HG03066 (cell line): ENCODE data around the gene ITGB1BP2.
"Not testable (repeated sequence)": the region's sequence is repeated elsewhere in the genome, so short reads cannot be mapped to it uniquely, and the experiment has no call there.

Experiments used
- ATAC-seq: cut with Tn5 transposase; IDR thresholded peaks from one replicate; pipeline ENCODE4 v1.9.1; 2021; ENCODE audit warnings: low read depth; ENCODE audit not compliant: unreplicated experiment

The ITGB1BP2 gene

DNA sequence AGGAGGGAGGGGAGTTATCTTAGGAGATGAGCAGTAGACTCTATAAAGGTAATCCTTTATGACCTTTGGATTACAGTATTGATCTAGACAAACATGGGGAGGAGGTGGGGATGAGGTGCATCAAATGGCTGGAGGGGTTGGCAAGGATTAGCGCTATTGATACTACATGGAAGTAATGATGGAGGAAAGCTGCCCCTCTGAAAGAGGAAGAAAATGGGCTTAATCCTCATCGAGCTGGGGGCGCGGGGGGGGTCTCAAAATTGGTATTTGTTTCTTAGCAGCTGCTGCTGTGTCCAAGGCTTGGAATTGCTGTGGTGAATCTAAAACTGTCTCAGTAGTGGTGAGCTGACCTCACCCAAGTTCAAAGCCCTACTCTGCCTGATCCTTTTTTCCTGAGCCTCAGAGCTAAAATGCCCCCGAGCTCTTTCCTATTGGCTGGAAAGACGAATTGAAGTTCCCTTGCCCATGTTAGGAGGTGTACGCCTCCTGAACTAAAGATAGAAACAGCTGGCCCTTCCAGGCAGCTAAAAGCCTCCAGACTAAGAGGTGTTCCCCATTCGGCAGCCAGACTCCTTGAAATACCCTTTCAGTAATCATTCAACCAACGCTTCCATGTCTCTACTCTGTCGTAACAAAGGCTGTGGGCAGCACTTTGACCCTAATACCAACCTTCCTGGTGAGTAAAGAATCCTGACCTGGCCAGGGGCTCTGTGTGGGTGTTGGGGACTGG is at the start of gene ITGB1BP2:
Gene ITGB1BP2, plus strand, starts transcription at position 556 of the 730 bp plus-strand sequence. Its CDS starts 57 bp downstream, at position 613.
- ATAC-seq = no peak

DNA sequence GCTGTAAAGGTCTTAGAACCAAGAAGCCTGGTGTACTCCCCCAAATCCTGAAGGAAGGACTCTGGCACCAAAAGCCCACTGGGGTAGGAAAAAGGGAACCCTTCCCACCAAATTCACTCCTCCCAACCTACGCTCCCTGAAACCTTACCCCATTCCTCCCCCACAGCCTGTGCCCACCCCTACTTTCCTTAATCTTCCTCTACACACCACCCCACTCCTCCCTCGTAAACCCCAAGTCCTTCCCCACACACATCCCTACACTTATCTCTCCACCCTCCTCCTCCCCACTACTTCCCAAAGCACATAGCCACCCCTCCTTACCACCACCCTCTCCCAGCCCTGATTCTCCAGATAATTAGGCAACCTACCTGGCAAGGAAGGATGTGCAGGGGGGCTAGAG is 49.3 kb upstream of the ITGB1BP2 start:
- no peak for ATAC-seq

DNA sequence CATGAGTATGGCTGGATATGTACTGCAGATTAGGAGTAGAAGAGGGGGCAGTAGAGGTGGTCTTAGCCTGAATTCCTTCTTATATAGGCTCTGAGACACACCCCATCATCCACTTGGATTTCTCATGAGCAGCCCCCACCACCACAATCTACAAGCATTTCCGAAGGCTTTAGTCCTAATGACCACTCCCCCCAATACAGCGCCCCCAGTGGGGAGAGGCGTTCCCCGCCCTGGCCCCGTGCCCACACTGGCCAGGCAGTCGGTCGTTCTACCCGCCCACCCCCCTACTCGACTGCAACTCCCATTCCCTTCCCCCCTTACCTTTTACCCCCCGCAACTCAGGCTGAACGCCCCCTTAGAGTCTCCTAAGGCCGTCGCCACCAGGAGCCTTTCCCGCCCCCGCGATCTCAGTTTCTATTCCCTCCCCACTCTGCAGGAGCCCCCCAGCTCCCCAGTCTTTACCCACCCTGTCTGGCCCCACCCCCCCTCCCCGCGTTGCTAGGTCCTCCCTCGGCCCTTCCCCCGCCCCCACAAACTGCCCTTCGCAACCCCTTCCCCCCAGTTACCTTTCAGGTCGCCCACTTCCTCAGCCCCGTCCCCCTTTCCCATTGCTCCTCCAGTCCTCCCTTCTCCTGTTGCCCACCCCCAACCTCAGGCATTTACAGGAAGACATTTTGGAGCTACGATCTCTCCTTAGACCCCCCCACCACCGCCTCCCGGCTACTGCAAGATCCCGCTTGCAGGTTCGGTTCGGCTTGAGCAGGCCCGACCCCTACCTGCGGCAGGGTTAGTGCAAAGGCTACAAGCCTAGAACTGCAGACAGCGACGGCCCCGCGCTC is 48.1 kb upstream of the ITGB1BP2 start:
- no peak for ATAC-seq

DNA sequence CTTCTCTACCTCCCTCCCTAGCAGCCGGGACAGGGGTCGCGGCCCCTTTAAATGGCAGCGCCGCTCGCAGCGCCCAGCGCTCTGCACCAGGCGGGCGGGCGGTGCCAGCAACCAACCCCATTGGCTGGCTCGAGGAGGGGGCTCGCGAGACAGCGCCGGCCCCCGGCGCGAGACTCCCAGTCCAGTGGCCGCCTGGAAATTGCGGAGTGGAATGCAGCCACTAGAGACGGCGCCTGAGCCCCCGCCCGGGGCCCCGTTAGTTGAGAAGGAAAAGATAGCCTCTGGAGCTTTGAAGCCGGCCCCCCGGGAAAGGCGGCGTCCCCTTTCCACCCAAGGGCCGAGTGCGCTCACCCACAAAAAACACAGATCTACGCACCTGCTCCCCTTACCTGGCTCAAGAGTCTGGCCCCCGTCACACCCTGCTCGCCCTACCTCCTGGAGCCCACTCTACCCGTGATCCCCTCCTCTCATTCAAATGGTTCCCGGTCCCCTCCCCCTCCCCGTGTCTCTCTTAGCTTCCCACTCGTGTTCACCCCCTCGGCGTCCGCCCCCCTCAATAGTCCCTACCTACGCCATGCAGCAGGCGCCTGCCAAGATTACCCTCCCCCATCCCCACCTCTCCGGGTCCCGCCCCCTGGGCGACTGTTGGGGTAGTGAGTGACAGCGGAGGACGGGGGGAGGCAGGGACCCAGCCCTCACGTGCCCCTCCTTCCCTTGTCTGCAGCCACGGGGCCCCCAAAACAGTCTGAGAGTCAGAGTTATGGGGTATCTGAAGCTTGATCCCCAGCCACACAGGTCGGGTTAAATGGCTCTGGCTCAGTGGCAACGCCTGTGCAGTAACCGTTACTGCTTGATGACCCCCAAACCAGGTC is 47.2 kb upstream of the ITGB1BP2 start, which contains the start of gene ZMYM3:
Gene ZMYM3, minus strand, starts transcription at position 49 of the 872 bp plus-strand sequence. CDS start 885 bp downstream, outside the sequence.
- ATAC-seq = peak; percentile 58

DNA sequence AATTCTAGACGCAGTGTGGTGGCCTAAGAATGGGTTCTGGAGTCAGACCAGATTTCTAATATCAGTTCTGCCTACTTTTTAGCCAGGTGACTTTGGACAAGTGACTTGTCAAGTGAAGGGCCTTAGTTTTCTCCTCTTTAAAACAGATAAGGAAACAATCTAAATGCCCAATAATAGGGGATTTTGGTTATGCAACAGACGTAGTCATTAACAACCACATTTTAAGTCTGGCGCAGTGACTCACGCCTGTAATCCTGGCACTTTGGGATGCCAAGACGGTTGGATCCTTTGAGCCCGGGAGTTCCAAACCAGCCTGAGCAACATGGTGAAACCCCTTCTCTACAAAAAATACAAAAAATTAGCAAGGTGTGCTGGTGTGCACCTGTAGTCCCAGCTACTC is 45.5 kb upstream of the ITGB1BP2 start:
- ATAC-seq = no peak

DNA sequence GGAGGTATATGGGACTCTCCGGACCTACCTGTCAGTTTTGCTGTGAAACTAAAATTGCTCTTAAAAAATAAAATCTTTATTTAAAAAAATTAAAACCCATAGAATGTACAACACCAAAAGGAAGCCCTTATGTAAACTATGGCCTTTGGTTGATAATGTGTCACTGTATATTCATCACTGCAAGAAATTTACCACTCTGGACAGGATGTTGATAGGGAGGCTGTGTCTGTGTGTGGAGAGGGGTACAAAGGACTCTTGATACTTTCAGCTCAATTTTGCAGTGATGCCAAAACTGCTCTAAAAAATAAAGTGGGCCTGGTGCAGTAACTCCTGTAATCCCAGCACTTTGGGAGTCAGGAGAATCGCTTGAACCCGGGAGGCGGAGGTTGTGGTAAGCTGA is 44.7 kb upstream of the ITGB1BP2 start:
- ATAC-seq = no peak

DNA sequence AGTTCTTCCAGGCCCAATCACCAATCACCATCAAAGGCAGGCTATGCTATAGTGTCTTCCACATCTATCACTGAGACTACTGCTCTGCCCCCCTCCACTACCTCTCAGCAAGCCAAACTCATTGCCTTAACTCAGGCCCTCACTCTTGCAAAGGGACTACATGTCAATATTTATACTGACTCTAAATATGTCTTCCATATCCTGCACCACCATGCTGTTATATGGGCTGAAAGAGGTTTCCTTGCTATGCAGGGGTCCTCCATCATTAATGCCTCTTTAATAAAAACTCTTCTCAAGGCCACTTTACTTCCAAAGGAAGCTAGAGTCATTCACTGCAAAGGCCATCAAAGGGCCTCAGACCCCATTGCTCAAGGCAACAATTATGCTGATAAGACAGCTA is 32.9 kb upstream of the ITGB1BP2 start:
- ATAC-seq = not testable (repeated sequence)

DNA sequence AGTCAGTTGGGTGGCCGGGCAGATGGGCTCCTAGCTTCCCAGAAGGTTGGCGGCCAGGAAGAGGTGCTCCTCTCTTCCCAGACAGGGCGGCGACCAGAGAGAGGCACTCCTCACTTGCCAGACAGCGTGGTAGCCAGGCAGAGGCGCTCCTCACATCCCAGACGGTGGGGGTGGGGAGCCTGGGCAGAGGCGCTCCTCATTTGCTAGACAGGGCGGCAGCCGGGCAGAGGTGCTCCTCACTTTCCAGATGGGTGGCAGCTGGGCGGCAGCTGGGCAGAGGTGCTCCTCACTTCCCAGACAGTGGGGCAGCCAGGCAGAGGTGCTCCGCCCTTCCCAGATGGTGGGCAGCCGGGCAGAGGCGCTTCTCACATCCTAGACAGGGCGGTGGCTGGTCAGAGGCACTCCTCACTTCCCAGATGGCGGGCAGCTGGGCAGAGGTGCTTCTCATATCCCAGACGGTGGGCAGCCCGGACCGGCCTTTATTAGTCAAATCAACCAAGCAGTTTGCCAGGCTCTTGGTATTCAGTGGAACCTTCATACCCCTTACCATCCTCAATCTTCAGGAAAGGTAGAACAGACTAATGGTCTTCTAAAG is 31.7 kb upstream of the ITGB1BP2 start:
- no peak for ATAC-seq

DNA sequence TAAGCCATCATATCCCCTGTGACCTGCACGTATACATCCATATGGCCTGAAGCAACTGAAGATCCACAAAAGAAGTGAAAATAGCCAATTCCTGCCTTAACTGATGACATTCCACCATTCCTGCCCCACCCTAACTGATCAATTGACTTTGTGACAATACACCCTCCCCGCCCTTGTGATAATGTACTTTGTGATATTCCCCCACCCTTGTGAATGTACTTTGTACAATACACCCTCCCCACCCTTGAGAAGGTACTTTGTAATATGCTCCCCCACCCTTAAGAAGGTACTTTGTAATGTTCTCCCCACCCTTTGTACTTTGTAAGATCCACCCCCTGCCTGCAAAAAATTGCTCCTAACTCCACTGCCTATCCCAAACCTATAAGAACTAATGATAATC is 29.2 kb upstream of the ITGB1BP2 start:
- not testable (repeated sequence) for ATAC-seq

DNA sequence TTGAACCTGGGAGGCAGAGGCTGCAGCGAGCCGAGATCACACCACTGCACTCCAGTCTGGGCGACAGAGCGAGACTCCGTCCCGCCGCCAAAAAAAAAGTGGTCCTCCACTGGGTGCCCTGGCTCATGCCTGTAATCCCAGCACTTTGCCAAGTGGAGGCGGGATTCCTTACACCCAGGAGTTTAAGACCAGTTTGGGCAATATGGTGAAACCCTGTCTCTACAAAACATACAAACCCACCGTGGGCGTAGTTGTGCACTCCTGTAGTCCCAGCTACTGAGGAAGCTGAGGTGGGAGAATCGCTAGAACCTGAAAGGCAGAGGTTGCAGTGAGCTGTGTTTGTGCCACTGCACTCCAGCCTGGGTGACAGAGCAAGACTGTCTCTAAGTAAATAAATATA is 20.2 kb upstream of the ITGB1BP2 start:
- ATAC-seq = not testable (repeated sequence)

DNA sequence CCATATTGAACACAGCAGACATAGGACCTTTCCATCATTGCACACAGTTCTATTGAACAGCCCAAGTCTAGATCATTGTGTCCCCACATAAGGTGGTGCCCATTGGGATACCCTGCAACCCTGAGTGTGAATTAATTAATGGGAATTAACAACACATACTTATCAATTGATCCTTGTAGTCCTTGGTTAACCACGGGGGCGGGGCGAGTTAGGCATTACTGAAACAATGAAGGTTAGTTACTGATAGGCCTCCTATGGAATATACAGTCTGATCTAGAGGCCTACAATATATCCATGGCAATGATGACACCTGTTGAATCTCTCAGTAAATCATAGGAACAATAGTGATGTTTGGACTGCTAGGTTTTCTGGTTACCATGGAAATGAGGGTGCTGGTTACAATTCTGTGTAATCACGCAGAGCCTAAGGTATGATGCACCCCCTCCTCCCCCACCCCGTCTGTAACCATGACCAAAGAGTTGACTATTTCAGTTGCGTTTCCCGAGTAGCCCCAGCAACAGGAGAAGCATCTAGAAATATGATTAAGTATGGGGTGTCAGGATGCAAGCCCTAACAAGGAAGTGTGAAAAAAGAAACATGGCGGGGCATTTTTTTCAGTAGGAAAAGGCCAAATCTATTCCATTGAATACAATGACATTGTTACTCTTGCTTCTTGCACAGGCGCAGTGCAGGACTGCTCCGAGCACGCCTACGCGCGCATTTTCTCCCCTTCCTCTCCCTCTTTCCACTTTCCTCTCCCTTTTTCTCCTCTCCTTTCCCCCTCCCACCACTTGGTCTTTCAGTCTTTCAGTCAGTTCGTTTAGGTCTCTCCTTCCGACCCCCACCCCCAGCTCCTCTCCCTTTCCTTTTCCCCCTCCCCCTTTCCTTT is 18.8 kb upstream of the ITGB1BP2 start:
- peak; percentile 25 for ATAC-seq

DNA sequence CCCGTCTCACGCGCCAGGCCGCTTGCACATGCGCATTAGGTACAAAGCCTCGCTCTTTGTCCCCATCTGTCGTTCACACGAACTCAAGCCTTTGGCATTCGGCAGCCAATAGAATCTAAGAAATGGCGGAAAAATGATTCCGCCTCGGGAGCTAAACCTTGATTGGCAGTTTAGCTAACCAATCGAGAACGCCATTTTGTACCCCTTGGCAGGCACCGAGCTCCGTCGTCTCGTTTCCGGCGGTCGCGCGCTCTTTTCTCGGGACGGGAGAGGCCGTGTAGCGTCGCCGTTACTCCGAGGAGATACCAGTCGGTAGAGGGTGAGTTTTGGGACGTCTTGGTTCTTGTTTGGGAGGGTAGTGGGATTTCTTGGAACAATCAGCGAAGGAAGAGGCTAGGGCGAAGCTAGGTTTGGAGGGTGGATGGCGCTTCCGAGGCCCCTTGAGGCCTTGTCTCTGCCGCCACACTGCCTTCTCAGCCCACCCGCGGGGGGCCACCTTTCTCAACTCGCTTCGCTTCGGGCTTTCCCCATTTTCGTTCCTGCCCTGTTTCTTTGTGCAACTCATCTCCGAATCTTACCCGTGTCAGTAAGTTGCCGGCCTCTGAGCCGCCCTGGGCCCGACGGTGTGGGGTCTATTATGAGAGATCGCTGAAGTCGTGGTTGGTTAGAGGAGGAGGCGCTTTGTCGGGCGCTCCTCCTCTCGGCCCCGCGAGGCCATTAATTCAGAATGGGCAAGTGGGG is 18.0 kb upstream of the ITGB1BP2 start, which contains the start of gene NONO:
Gene NONO, plus strand, starts transcription at position 233 of the 741 bp plus-strand sequence. CDS start 7,003 bp downstream, outside the sequence.
- ATAC-seq = peak; percentile 86

DNA sequence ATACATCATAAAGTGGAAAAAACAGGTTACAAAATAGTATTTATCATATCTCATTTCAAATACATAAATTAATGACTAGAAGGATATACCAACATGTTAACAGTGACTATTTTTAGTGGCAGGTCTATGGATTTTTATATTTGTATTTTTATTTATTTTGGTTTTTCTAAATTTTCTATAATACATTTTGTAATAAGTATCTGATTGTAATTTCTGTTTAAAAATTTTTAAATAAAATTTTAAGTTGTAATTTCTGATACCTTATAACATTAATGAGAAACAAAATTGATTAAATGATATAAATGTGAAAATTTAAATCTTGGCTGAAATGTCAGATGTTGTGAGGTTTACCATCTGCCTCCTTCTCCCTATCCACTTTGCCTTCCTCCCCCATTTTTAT is 15.6 kb upstream of the ITGB1BP2 start:
- no peak for ATAC-seq

DNA sequence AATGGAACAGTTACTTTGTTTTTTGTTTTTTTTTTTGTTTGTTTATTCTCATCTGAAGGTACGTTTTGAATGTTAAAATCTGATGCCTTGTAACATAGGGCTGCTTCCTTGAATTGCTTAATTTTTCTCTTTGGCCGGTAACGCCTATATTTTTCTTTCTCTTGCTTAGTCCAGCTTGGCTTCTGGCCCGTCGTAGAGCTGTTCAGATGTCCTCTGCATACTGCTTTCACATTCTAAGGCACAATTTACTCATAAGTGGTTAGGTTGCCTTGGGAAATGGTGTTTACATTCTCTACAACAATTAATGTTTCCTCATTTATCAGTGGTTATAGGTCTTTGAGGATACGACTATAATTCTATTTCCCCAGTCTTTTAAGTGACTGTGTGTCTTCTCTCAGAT is 10.2 kb upstream of the ITGB1BP2 start:
- ATAC-seq = no peak

DNA sequence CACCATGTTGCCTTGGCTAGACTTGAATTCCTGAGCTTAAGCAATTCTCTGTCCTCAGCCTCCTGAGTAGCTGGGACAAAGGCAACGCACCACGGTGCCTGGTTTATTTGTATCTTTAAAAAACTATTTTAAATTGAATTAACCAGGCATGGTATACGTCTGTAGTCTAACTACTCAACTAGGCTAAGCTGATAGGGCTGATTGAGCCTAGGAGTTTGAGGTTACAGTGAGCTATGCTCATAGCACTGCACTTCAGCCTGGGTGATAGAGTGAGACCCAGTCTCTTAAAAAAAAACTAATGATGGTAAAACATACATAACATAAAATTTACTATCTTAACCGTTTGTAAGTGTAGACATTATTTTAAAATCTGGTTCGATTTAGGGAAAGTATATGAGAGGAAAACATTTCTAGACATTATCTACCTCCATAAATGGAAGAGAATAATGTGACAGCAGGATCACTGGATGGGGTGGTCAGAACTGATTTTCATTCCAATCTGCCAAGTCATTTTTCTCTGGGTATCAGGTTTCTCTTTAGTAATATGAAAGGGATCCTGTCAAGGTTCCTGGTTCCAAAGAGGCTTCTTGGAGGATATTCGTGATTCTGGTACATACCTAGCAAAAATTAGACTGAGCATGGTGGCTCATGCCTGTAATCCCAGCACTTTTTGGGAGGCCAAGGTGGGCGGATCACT is 8.7 kb upstream of the ITGB1BP2 start:
- ATAC-seq = no peak

DNA sequence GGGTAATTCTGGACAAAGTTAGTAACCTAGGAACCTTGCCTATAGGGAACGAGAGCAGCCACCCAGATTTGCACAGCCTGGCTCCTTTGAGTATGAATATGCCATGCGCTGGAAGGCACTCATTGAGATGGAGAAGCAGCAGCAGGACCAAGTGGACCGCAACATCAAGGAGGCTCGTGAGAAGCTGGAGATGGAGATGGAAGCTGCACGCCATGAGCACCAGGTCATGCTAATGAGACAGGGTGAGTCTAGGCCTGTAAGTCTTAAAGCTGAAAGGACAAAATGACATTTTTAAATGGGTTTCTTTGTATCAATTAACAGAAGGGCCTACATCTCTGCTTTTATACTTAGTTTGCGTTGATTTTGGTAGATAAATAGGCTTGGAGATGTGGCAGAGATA is 4.7 kb upstream of the ITGB1BP2 start:
- no peak for ATAC-seq

DNA sequence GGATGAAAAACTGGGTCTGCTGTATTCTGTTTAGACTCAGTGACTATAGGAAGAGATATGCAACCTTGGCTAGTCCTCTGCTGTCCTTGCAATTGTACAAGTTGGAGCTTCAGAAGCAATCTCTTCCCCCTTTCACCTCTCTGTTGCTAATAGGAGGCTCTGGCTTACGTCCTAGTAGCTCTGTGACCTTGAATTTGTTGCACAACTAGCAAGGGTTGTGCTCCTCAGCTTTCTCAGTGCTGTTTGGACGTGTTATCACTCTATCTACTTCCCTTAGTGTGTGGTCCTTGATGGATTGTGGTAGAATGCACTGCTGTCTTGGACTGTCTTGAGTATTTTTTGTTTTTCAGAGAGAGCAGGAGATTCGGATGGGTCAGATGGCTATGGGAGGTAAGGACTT is 3.4 kb upstream of the ITGB1BP2 start:
- ATAC-seq = no peak

DNA sequence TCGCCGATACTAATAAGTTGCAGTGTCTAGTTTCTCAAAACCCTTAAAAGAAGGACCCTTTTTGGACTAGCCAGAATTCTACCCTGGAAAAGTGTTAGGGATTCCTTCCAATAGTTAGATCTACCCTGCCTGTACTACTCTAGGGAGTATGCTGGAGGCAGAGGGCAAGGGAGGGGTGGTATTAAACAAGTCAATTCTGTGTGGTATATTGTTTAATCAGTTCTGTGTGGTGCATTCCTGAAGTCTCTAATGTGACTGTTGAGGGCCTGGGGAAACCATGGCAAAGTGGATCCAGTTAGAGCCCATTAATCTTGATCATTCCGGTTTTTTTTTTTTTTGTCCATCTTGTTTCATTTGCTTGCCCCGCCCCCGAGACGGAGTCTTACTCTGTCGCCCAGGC is 1.5 kb upstream of the ITGB1BP2 start:
- not testable (repeated sequence) for ATAC-seq
